ENCODE measurements around the gene REEP3.

GRCh38 chr10:63636812-63637211 lies 115.6 kb downstream of the REEP3 start:
- TF ChIP-seq CTCF (IDR thresholded peaks at IDR 0.05; ENCODE audit: low read length), result no peak
- no peak for TF ChIP-seq EZH2 (IDR thresholded peaks at IDR 0.05; ENCODE audit: borderline replicate concordance, low read length)
